Thymus (tissue), 11 donors: Measurements from ENCODE around the gene PHF2. TPM values are rescaled to one million over a fixed set of nuclear protein-coding genes. Genes with fewer than 3 reads are reported as not detected.
A peak's percentile ranks its signal among the peaks of the same experiment; 100 is the strongest.

ENCODE experiments used
- DNase-seq, 9 donors: peaks; one replicate each; pipeline ENCODE4 v3.0.0-alpha.2; 2013; ENCODE audit warnings: low spot score in 9 of 9, low read depth in 6 of 9, missing footprints in 1 of 9
- H3K27ac ChIP-seq, 2 donors: one replicate each; pipeline ENCODE4 v1.5.1; 2013; ENCODE audit warnings: control low read depth in 1 of 2, low read depth in 1 of 2, low read length in 1 of 2, mild to moderate bottlenecking in 1 of 2, moderate library complexity in 1 of 2
- H3K27me3 ChIP-seq, 2 donors: one replicate each; pipeline ENCODE4 v1.5.1; 2013; ENCODE audit warnings: low read length in 1 of 2; ENCODE audit not compliant: control insufficient read depth in 2 of 2, insufficient read depth in 1 of 2
- H3K36me3 ChIP-seq, 2 donors: one replicate each; pipeline ENCODE4 v1.5.1; 2013; ENCODE audit warnings: low read length in 1 of 2, mild to moderate bottlenecking in 1 of 2, moderate library complexity in 1 of 2; ENCODE audit not compliant: control insufficient read depth in 2 of 2, insufficient read depth in 2 of 2
- H3K4me1 ChIP-seq, 2 donors: one replicate each; pipeline ENCODE4 v1.5.1; 2013; ENCODE audit warnings: low read length in 2 of 2; ENCODE audit not compliant: control insufficient read depth in 2 of 2, insufficient read depth in 2 of 2
- H3K4me3 ChIP-seq, 2 donors: one replicate each; pipeline ENCODE4 v1.5.1; 2013; ENCODE audit warnings: low read length in 2 of 2, control low read depth in 1 of 2, mild to moderate bottlenecking in 1 of 2
- H3K9me3 ChIP-seq, 2 donors: one replicate each; pipeline ENCODE4 v1.5.1; 2013; ENCODE audit warnings: low read length in 1 of 2, mild to moderate bottlenecking in 1 of 2; ENCODE audit not compliant: control insufficient read depth in 2 of 2, insufficient read depth in 1 of 2
- WGBS: extraction: QIAGEN DNeasy Blood & Tissue Kit; methylation state at CpG from one replicate; pipeline ENCODE4 v1.1.7; 2013; 5-methylcytosine and 5-hydroxymethylcytosine counted together
- polyA plus RNA-seq: library from polyadenylated mRNA; stranded (reverse); fragments of 200-250 nt; gene quantifications from one replicate; pipeline ENCODE4 v1.2.3, GENCODE V29; 2013
- total RNA-seq: library from RNA; stranded (reverse); fragments of 120-200 nt; gene quantifications from one replicate; pipeline ENCODE4 v1.2.4, GENCODE V29; 2013
- donor health status: healthy.

PHF2 gene
- total and polyA plus RNA-seq, 2 donors = 13.6 to 26.8 TPM

DNA sequence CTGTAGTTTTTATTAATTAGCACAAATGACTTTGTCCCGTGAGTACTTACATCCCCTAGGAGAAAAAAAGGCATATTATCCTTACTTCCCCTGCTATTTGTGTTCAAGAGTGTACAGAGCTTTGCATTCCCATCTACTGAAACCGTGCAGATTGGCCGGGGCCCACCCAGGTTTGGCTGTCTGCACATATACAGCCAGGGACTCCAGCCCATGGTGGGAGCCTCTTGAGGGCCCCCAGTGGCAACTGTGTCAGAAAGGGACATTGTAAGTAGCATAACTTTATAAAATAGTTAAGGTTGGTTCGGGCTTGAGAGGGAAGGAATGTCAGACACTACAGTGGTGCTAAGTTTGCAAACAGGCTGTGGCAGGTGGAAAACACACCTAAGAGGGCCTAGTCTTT is 24.7 kb downstream of the PHF2 start:
- Histone ChIP-seq H3K36me3 (no peaks in the 10 kb centered on the region), H3K27me3 (no peaks in the 10 kb centered on the region), H3K4me3 (no peak overlapping the region), H3K9me3 (no peaks in the 10 kb centered on the region), H3K4me1 (peaks cover 33 to 36% of the 10 kb centered on the region in 2 donors), H3K27ac (no peak overlapping the region)
- WGBS = 84% methylated on average over 4 of the region's 4 CpGs
- DNase-seq = no peak

GRCh38 chr9:93601666-93602065 is 25.3 kb downstream of the PHF2 start:
- WGBS = 94% methylated on average over 5 of the region's 5 CpGs
- H3K4me3 ChIP-seq = no peak overlapping the region
- H3K36me3 ChIP-seq = no peaks in the 10 kb centered on the region
- H3K9me3 ChIP-seq = no peaks in the 10 kb centered on the region
- H3K27ac ChIP-seq = no peak overlapping the region
- no peak for DNase-seq
- H3K4me1 ChIP-seq = peaks cover 33 to 36% of the 10 kb centered on the region in 2 donors
- no peaks in the 10 kb centered on the region for H3K27me3 ChIP-seq

- 98% methylated on average over 15 of the region's 15 CpGs for WGBS
- Histone ChIP-seq H3K4me3 (no peak overlapping the region), H3K27me3 (no peaks in the 10 kb centered on the region), H3K9me3 (peaks cover 0 to 2% of the 10 kb centered on the region in 2 donors), H3K27ac (no peak overlapping the region), H3K4me1 (peaks cover 29 to 30% of the 10 kb centered on the region in 2 donors), H3K36me3 (no peaks in the 10 kb centered on the region)
- no peak for DNase-seq
Measured at GRCh38 chr9:93603011-93603410, 26.6 kb downstream of the PHF2 start.

DNA sequence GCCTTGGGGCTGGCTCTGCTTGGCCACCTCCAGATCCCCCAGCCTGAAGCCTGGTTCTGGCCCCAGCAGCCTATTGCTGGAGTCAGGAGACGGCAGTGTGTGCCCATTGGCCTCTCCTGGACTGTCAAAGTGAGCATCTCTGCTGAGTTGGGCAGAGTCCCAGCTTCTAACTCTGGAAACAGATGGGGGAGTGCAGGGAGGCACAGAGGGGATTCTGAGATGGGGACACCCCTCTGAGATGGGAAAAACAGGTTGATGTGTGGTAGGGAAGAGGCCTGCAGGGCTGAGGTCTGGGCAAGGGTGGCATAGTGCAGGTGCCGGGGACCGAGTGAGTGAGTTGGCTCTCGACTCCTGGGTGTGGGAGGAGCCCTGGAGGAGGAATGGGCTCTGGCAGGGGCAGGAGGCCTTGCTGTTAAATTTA is 27.5 kb downstream of the PHF2 start:
- Histone ChIP-seq H3K9me3 (peaks cover 0 to 4% of the 10 kb centered on the region in 2 donors), H3K4me1 (peaks cover 22% of the 10 kb centered on the region in 2 donors), H3K4me3 (no peak overlapping the region), H3K36me3 (no peaks in the 10 kb centered on the region), H3K27me3 (no peaks in the 10 kb centered on the region), H3K27ac (no peak overlapping the region)
- WGBS = 82% methylated on average over 4 of the region's 4 CpGs
- DNase-seq = no peak

GRCh38 chr9:93606187-93606586 is 29.8 kb downstream of the PHF2 start:
- 67% methylated on average over 3 of the region's 3 CpGs for WGBS
- peaks cover 0 to under 1% of the 10 kb centered on the region in 2 donors for H3K4me1 ChIP-seq
- no peak for DNase-seq
- H3K27me3 ChIP-seq = no peaks in the 10 kb centered on the region
- no peak overlapping the region for H3K4me3 ChIP-seq
- H3K36me3 ChIP-seq = no peaks in the 10 kb centered on the region
- H3K27ac ChIP-seq = no peak overlapping the region
- peaks cover 0 to 7% of the 10 kb centered on the region in 2 donors for H3K9me3 ChIP-seq

- peaks cover 0 to 3% of the 10 kb centered on the region in 2 donors for H3K36me3 ChIP-seq
- H3K4me3 ChIP-seq = no peak overlapping the region
- peaks cover 0 to 6% of the 10 kb centered on the region in 2 donors for H3K4me1 ChIP-seq
- H3K9me3 ChIP-seq = peaks cover 0 to 7% of the 10 kb centered on the region in 2 donors
- no peak for DNase-seq
- H3K27me3 ChIP-seq = no peaks in the 10 kb centered on the region
- WGBS = 99% methylated on average over 1 of the region's 1 CpG
- no peak overlapping the region for H3K27ac ChIP-seq
Measured at GRCh38 chr9:93610206-93610605, 33.8 kb downstream of the PHF2 start.

GRCh38 chr9:93612052-93612795 is 35.8 kb downstream of the PHF2 start:
- peaks cover 0 to 6% of the 10 kb centered on the region in 2 donors for H3K4me1 ChIP-seq
- no peaks in the 10 kb centered on the region for H3K27me3 ChIP-seq
- H3K9me3 ChIP-seq = peaks cover 0 to 7% of the 10 kb centered on the region in 2 donors
- H3K36me3 ChIP-seq = peaks cover 0 to 3% of the 10 kb centered on the region in 2 donors
- 94% methylated on average over 2 of the region's 2 CpGs for WGBS
- H3K27ac ChIP-seq = no peak overlapping the region
- no peak for DNase-seq
- no peak overlapping the region for H3K4me3 ChIP-seq

DNA sequence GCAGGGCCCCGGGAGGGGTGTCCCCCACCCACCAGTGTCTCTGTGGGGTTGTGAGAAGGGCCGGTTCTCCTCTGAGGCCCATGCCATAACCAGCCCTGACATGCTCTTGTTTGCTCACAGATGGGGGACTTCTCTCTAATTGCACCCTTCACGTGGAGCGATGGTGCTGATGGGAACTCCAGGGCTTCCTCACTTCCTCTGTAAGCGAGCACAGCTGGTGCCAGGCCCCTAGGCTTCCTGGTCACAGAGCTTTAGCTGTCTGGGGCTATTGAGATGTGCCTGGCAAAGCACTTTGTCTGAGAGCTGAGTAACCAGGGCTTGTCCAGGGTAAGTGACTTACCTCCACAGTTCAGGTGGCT is 36.4 kb downstream of the PHF2 start:
- Histone ChIP-seq H3K9me3 (peaks cover 0 to 7% of the 10 kb centered on the region in 2 donors), H3K27ac (peak overlapping the region in 1 of 2 donors; percentile 18), H3K27me3 (no peaks in the 10 kb centered on the region), H3K36me3 (peaks cover 0 to 3% of the 10 kb centered on the region in 2 donors), H3K4me1 (peaks cover 0 to 6% of the 10 kb centered on the region in 2 donors), H3K4me3 (no peak overlapping the region)
- DNase-seq = peak in 3 of 9 donors; percentile 14 to 59 (median 41)
- WGBS = 47% methylated on average over 5 of the region's 5 CpGs

DNA sequence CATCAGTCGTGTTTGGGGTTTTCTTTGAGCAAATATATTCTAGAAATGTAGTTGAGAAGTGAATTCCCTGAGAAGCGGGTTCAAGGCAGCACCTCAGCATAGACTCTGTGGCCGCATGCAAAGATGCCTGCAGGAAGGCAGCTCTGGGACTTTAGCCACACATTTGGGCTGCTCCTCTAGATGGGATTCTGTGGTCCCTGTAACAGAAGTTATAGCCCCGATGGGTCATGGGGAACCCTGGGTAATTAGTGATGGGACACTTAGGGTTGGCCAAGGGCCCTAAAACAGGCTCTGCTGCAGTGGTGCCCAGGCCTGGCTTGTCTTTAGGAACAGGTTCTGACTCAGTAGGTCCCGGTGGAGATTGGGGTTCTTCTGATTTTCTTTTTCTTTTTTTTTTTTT is 36.8 kb downstream of the PHF2 start:
- DNase-seq = no peak
- no peaks in the 10 kb centered on the region for H3K27me3 ChIP-seq

More for the DNA sequence above, 36.8 kb downstream of the PHF2 start:
- peak overlapping the region in 1 of 2 donors; percentile 18 for H3K27ac ChIP-seq
- H3K4me3 ChIP-seq = no peak overlapping the region
- peaks cover 0 to 6% of the 10 kb centered on the region in 2 donors for H3K4me1 ChIP-seq
- whole genome bisulfite sequencing = 93% methylated on average over 5 of the region's 5 CpGs
- H3K36me3 ChIP-seq = peaks cover 2 to 3% of the 10 kb centered on the region in 2 donors
- peaks cover 0 to 4% of the 10 kb centered on the region in 2 donors for H3K9me3 ChIP-seq
